DOHH2 (cell line): Measurements from ENCODE around the gene B3GALT6.

Source experiments
- H3F3A ChIP-seq: fragments of 200-600 bp; sonication (generic), shearing (Covaris generic); 2 replicates; pipeline ENCODE4 v1.6.0; 2016; ENCODE audit warnings: antibody characterized with exemption, mild to moderate bottlenecking; ENCODE audit not compliant: control insufficient read depth, insufficient read depth
- H3K27ac ChIP-seq: fragments of 200-600 bp; sonication (generic); 2 replicates; pipeline ENCODE4 v1.5.1; 2014; ENCODE audit warnings: low read depth, mild to moderate bottlenecking, low read length, moderate library complexity
- H3K27me3 ChIP-seq: fragments of 200-600 bp; sonication (generic); 2 replicates; pipeline ENCODE4 v1.6.1; 2014; ENCODE audit warnings: mild to moderate bottlenecking, low read length, mixed read lengths; ENCODE audit not compliant: control insufficient read depth
- H3K36me3 ChIP-seq: fragments of 200-600 bp; sonication (generic); 2 replicates; pipeline ENCODE4 v1.6.1; 2014; ENCODE audit warnings: mild to moderate bottlenecking, low read length, moderate library complexity, mixed read lengths; ENCODE audit not compliant: control insufficient read depth
- H3K4me1 ChIP-seq: fragments of 200-600 bp; sonication (generic); 2 replicates; pipeline ENCODE4 v1.6.1; 2014; ENCODE audit warnings: mild to moderate bottlenecking, low read length, mixed read lengths; ENCODE audit not compliant: control insufficient read depth
- H3K4me2 ChIP-seq: fragments of 200-600 bp; sonication (generic); 2 replicates; pipeline ENCODE4 v1.6.0; 2014; ENCODE audit warnings: mild to moderate bottlenecking, low read length, moderate library complexity
- H3K4me3 ChIP-seq: fragments of 200-600 bp; sonication (generic); 2 replicates; pipeline ENCODE4 v1.5.1; 2014; ENCODE audit warnings: mild to moderate bottlenecking, low read length, mixed read lengths
- H3K79me2 ChIP-seq: fragments of 200-600 bp; sonication (generic); 2 replicates; pipeline ENCODE4 v1.6.1; 2014; ENCODE audit warnings: mild to moderate bottlenecking, low read length, mixed read lengths; ENCODE audit not compliant: control insufficient read depth
- H3K9me2 ChIP-seq: fragments of 200-600 bp; sonication (generic); replicated peaks from 2 replicates; pipeline ENCODE4 v1.6.1; 2014; ENCODE audit warnings: mild to moderate bottlenecking, low read length, mixed read lengths; ENCODE audit not compliant: control insufficient read depth
- H3K9me3 ChIP-seq: fragments of 200-600 bp; sonication (generic); 2 replicates; pipeline ENCODE4 v1.6.1; 2014; ENCODE audit warnings: antibody characterized with exemption, low read length, mixed read lengths; ENCODE audit not compliant: control insufficient read depth, insufficient read depth
- H4K20me1 ChIP-seq: fragments of 200-600 bp; sonication (generic); 2 replicates; pipeline ENCODE4 v1.6.0; 2014; ENCODE audit warnings: low read depth, mild to moderate bottlenecking, antibody characterized with exemption, low read length, moderate library complexity; ENCODE audit not compliant: control insufficient read depth, insufficient read depth
- CTCF ChIP-seq: fragments of 200-600 bp; sonication (generic); IDR thresholded peaks from one replicate; pipeline ENCODE4 v1.5.1; 2014; ENCODE audit warnings: antibody characterized with exemption, mild to moderate bottlenecking, low read depth, low read length; ENCODE audit not compliant: poor library complexity, severe bottlenecking
- EZH2phosphoT487 ChIP-seq: fragments of 200-600 bp; sonication (generic); IDR thresholded peaks from 2 replicates; pipeline ENCODE4 v1.6.1; 2017; ENCODE audit warnings: borderline replicate concordance, mild to moderate bottlenecking, antibody characterized with exemption, low read length, moderate library complexity, mixed read lengths

B3GALT6 gene

GRCh38 chr1:1200876-1201810 is 30.9 kb upstream of the B3GALT6 start:
- Histone ChIP-seq H3K27me3 (peaks cover 32% of the 10 kb centered on the region), H3K36me3 (no peaks in the 10 kb centered on the region), H3K4me2 (no peak overlapping the region), H3K4me3 (no peak overlapping the region), H3K79me2 (no peaks in the 10 kb centered on the region), H3K9me2 (no peaks in the 10 kb centered on the region), H3K4me1 (peaks cover 5% of the 10 kb centered on the region), H3K9me3 (no peaks in the 10 kb centered on the region), H3K27ac (no peak overlapping the region), H4K20me1 (no peaks in the 10 kb centered on the region), H3F3A (no peaks in the 10 kb centered on the region)
- TF ChIP-seq CTCF, result no peak
- no peak for TF ChIP-seq EZH2phosphoT487

GRCh38 chr1:1202831-1203560 is 29.0 kb upstream of the B3GALT6 start:
- Histone ChIP-seq H3K27ac (no peak overlapping the region), H3K9me3 (no peaks in the 10 kb centered on the region), H3F3A (no peaks in the 10 kb centered on the region), H3K27me3 (peaks cover 47% of the 10 kb centered on the region), H3K4me3 (no peak overlapping the region), H3K4me1 (peaks cover 16% of the 10 kb centered on the region), H3K79me2 (no peaks in the 10 kb centered on the region), H3K9me2 (no peaks in the 10 kb centered on the region), H3K36me3 (no peaks in the 10 kb centered on the region), H4K20me1 (0 out of 2 replicates have a peak, but pooled peaks cover 5% of the 10 kb centered on the region), H3K4me2 (no peak overlapping the region)
- TF ChIP-seq CTCF, result no peak
- TF ChIP-seq EZH2phosphoT487, result no peak

- Histone ChIP-seq H3F3A (no peaks in the 10 kb centered on the region), H3K4me3 (no peak overlapping the region), H3K27me3 (peaks cover 53% of the 10 kb centered on the region), H3K36me3 (no peaks in the 10 kb centered on the region), H3K4me2 (no peak overlapping the region), H3K27ac (no peak overlapping the region), H3K9me2 (no peaks in the 10 kb centered on the region), H3K4me1 (peaks cover 21% of the 10 kb centered on the region), H3K9me3 (no peaks in the 10 kb centered on the region), H4K20me1 (0 out of 2 replicates have a peak, but pooled peaks cover 5% of the 10 kb centered on the region), H3K79me2 (no peaks in the 10 kb centered on the region)
- no peak for TF ChIP-seq EZH2phosphoT487
- no peak for TF ChIP-seq CTCF
Observed at GRCh38 chr1:1203561-1204424, 28.2 kb upstream of the B3GALT6 start.
